SKM-1 (cell line): ENCODE data around the gene CAPS.
"Not testable (repeated sequence)": the region's sequence is repeated elsewhere in the genome, so short reads cannot be mapped to it uniquely, and the experiment has no call there.

ENCODE experiments used
- DNase-seq: peaks from one replicate; lab custom pipeline; 2025; ENCODE audit not compliant: unreplicated experiment; lab: John Stamatoyannopoulos, UW

The CAPS gene

GRCh38 chr19:5913739-5914357 is at the start of gene CAPS:
Gene CAPS, plus strand, starts transcription at chr19:5914254. Its CDS starts 153 bp downstream, at chr19:5914407.
- no peak for DNase-seq

- DNase-seq = no peak
Measured at GRCh38 chr19:5864725-5865486, 49.1 kb upstream of the CAPS start.

GRCh38 chr19:5865772-5866171 is 48.3 kb upstream of the CAPS start:
- no peak for DNase-seq

GRCh38 chr19:5867201-5868136 is 46.6 kb upstream of the CAPS start:
- DNase-seq = no peak

DNA sequence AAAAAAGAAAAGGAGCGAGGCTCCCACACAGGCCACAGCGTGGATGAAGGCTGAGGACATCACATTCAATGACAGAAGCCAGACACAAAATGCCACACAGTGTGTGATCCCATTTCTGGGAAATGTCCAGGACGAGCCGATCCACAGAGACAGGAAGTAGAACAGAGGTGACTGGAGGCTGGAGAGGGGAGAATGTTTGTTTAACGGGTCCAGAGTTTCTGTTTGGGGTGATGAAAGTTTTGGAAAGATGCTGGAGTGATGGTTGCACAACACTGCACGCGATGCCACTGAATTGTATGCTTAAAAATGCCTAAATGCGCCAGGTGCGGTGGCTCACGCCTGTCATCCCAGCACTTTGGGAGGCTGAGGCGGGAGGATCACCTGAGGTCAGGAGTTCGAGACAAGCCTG is 43.1 kb upstream of the CAPS start:
- no peak for DNase-seq

DNA sequence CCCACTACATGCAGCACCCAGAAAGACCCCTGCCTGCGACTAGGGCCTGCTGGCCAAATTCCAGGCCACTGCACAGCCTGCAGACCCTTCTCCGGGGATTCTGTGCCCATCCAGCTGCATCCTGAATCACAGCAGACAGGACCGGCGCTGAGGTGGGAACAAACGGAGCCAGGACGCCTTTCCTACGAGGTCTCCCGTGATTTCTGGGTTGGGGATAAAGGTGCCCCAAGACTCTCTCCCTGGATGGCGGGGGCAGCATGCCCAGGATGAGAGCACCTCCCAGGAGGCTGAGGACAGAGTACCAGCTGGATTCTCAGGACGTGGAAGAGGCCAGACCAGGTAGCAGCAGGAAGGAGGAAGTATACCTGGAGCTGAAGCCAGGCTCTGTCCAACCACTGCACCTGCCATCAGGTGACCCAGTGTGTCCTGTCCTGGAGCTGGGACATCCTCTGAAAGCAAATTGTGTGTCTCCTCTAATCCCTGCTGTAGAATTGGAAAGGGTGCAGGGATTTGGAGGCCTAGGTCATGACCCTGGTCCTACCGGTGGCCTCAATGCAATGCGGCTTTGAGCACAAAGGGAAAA is 40.3 kb upstream of the CAPS start:
- DNase-seq = no peak

DNA sequence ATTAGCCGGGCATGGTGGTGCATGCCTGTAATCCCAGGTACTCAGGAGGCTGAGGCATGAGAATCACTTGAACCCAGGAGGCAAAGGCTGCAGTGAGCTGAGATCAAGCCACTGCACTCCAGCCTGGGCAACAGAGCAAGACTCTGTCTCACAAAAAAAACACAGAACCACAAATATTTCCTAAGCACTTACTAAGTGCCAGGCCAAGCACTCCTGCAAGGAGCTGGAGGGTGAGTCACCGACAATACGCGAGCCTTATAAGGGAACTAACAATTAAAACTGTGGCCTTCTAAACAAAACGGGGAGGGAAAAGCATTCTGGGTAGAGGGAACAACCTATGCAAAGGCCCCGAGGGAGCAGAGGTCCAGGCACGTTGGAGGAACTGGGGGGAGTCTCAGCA is 39.6 kb upstream of the CAPS start:
- DNase-seq = peak; percentile 62

GRCh38 chr19:5877427-5877826 is 36.6 kb upstream of the CAPS start:
- DNase-seq = no peak

DNA sequence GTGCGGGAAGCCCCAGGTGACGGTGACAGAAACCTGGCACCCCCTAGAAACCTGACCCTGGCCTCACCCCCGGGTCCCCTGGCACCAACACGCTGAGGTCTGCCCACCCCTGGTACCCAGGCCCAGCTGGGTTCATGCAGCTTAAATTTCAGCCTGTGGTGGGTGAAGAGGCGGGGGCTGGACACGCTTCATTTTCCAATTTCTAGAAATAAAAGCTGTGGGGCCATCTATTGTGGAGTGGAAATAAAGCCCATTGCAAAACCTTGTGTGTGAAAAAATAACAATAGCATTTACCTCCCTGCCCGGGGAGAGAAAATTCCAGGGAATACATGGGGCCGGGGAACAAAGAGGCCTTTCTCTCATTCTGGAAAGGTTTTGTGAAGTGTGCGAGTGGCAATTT is 36.2 kb upstream of the CAPS start:
- DNase-seq = no peak

DNA sequence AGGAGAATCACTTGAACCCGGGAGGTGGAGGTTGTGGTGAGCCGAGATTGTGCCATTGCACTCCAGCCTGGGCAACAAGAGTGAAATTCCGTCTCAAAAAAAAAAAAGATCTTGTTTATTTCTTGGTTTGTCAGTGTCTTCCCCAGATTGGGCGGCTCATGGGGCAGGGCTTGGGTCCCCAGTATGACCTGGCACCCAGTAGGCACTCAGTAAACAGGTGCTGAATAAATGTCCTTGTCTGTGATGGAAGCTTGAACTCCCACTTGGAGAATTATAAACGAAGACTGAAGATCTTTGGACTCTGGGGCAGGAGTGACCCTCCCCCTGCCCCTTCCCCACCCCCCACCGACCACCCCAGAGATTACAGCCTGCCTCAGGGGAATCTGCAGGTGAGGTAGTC is 33.9 kb upstream of the CAPS start:
- DNase-seq = no peak

DNA sequence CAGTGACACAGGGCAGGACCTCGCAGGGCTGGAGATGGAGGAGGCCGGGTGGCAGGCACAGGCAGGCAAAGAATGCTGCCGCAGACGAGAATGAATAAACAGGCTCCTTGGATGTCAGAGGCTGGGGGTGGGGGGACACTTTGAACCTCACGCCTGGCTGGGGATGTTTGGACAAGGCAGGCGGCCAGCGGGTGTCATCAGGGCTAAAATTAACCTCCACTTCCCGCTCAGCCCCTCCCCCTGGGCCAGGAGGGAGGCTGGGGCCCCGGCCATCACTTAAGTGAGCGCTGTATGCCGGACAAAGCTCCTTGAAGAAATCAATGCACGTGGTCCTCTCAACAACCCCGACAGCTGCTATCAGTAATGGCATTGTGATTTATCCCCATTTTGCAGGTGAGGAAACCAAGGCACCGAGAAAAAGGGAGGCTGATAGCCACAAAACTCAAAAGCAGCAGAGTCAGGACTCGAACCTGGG is 33.4 kb upstream of the CAPS start:
- DNase-seq = no peak

DNA sequence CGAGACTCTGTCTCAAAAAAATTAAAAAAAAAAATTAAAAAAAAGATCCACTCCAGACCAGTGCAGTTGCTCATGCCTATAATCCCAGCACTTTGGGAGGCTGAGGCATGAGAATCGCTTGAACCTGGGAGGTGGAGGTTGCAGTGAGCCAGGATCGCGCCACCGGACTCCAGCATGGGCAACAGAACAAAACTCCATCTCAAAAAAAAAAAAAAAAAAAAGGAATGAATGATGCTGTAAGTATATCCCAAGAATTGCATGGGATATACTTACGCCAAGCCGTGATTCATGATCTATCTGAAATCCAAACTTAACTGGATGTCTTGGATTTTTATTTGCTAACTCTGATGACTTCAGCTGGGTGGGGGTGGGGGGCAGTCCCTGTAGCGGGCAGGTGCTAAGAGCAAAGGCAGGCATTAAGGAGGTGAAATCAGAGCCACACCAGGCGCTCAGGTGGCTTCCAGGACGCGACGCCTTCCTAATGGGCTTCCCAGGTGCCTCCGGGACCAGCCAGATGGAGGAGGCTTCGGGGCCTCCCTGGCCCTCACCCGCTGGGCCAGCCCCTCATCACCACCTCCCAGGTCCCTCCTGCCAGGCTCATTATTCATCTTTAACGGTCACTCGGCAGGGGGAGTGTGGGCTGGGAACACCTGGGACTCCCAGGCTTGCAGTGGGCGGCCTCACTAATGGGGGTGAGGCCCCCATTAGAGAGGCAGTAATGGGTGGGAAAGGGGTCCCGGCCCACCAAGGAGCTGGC is 32.3 kb upstream of the CAPS start:
- no peak for DNase-seq

GRCh38 chr19:5882421-5882968 is 31.6 kb upstream of the CAPS start:
- DNase-seq = no peak

GRCh38 chr19:5883157-5883873 is 30.7 kb upstream of the CAPS start:
- DNase-seq = not testable (repeated sequence)

- DNase-seq = not testable (repeated sequence)
Measured at GRCh38 chr19:5884065-5884811, 29.8 kb upstream of the CAPS start.

- DNase-seq = no peak
Measured at GRCh38 chr19:5889288-5889971, 24.6 kb upstream of the CAPS start.

DNA sequence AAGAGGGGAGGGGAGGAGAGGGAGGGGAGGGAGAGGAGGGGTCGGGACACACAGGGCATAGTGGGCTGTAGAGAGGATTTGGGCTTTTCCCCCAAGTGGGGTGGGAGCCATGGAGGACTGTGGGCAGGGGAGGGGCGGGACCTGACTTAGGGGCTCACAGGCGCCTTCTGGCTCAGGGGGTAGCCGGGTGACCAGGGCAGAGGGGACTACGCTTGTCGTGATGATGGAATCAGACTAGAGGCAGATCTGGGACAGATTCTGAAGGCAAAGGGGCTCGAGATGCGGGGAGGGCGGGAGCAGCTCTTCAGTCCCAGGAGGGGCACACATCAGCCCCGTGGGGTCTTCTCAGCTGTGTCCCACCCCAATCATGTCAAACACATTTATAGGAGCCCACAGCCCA is 24.0 kb upstream of the CAPS start:
- no peak for DNase-seq

GRCh38 chr19:5891572-5891937 is 22.5 kb upstream of the CAPS start:
- no peak for DNase-seq
